Mammary epithelial cell (primary cell): Measurements from ENCODE around the gene TMCC1.

ENCODE experiments used
- EZH2 ChIP-seq: IDR thresholded peaks from 2 replicates; pipeline ENCODE4 v1.6.1; 2012; ENCODE audit warnings: low read length, inconsistent platforms, borderline replicate concordance
- TF ChIP-seq, protein P1 (sequence below), 2 donors: IDR thresholded peaks in 1 of 2; conservative IDR thresholded peaks in 1 of 2; 2 replicates each; pipeline ENCODE4 v1.5.1; 2011 to 2012; ENCODE audit warnings: inconsistent platforms in 2 of 2, low read length in 2 of 2, mild to moderate bottlenecking in 2 of 2, control low read depth in 1 of 2, low read depth in 1 of 2; ENCODE audit not compliant: insufficient read depth in 1 of 2; ENCODE audit errors: extremely low read depth in 1 of 2

DNA sequence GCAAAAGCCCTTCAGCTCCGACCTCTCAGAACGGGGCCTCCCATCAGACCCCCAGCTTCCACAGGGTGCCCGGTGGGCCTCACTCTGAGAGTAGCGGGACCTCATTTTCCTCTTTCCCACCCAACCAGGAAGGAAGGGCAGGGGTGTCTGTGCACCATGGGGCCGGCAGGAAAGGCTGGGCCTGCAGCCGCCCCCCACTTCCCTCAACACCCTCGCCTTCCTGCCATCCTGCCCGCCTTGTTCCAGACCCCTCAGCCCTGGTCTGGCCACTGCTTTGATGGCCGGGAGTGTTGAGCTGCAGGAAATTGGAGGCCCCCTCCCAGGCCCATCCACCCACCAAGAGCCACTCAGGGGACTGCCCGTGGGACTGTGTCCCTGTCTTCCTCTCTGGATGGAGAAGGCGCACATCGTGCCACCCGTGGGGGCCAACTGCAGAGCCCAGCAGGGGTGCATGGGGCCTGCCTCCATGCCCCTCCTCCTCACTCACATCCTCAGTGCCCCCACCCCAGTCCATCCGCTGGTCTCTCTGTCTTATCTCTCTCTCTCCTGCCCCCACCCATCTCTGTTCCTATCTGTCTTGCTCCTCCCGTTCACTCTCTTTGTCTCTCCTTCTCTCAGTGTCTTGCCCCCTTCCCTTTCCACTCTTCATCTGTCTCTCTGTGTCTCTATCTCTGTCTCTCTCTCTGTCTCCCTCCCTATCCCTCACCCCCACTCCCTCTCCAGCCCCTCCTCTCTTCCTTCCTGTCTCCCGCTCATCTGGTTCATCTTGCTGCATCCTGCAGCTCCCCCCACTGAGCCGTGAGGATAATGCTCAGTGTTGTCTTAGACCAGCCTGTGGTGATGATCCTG lies 285.2 kb downstream of the TMCC1 start:
- TF ChIP-seq, protein P1, sequence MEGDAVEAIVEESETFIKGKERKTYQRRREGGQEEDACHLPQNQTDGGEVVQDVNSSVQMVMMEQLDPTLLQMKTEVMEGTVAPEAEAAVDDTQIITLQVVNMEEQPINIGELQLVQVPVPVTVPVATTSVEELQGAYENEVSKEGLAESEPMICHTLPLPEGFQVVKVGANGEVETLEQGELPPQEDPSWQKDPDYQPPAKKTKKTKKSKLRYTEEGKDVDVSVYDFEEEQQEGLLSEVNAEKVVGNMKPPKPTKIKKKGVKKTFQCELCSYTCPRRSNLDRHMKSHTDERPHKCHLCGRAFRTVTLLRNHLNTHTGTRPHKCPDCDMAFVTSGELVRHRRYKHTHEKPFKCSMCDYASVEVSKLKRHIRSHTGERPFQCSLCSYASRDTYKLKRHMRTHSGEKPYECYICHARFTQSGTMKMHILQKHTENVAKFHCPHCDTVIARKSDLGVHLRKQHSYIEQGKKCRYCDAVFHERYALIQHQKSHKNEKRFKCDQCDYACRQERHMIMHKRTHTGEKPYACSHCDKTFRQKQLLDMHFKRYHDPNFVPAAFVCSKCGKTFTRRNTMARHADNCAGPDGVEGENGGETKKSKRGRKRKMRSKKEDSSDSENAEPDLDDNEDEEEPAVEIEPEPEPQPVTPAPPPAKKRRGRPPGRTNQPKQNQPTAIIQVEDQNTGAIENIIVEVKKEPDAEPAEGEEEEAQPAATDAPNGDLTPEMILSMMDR (conservative IDR thresholded peaks at IDR 0.05 in 1 of 2, IDR thresholded peaks at IDR 0.05 in 1 of 2; ENCODE audit: extremely low read depth in 1 of 2, insufficient read depth in 1 of 2, low read depth in 1 of 2, low read length in 2 of 2): no peak
- TF ChIP-seq EZH2: no peak
